ENCODE measurements around the gene ITIH1. TPM values are rescaled to one million over a fixed set of nuclear protein-coding genes. Genes with fewer than 3 reads are reported as not detected.

ITIH1 gene
- total RNA-seq, 1 donor from 2014 or later: 0.80 TPM

GRCh38 chr3:52779011-52779836, 1.8 kb downstream of the ITIH1 start:
- ATAC-seq (ENCODE audit: low read depth) (peak; percentile 91), DNase-seq (peak; percentile 59)
- H3K27ac Mint-ChIP-seq: peak overlapping the region; percentile 95
- ChIA-PET POLR2A (interaction anchor here (1.1 to 2.3 kb wide), 2 partner anchors 9 to 47 kb away, joined by 3 to 44 read pairs; partner anchors contain the start of gene NEK4), CTCF (interaction anchor here (0.6 kb wide), 1 partner anchor 344 kb away, joined by 3 read pairs; no protein-coding TSS in a partner anchor)
- no peaks in the 10 kb centered on the region for H3K9me3 Mint-ChIP-seq
- no peak for TF ChIP-seq CTCF (IDR thresholded peaks at IDR 0.05)
- H3K4me3 Mint-ChIP-seq: peak overlapping the region; percentile 36
- H3K36me3 Mint-ChIP-seq (ENCODE audit: low read depth): no peaks in the 10 kb centered on the region
- intact Hi-C loops (cut with micrococcal nuclease): loop anchor here (1.0 to 10.0 kb wide), 3 partner anchors 8 to 268 kb away; partner anchors contain the start of genes NT5DC2, SFMBT1 and UQCC5
- no peaks in the 10 kb centered on the region for H3K27me3 Mint-ChIP-seq
- H3K4me1 Mint-ChIP-seq: peaks cover 14% of the 10 kb centered on the region

GRCh38 chr3:52779837-52780585, 2.6 kb downstream of the ITIH1 start:
- H3K4me3 Mint-ChIP-seq: no peak overlapping the region
- ATAC-seq (ENCODE audit: low read depth): no peak
- TF ChIP-seq CTCF (IDR thresholded peaks at IDR 0.05): no peak
- H3K4me1 Mint-ChIP-seq: peaks cover 14% of the 10 kb centered on the region
- H3K27ac Mint-ChIP-seq: peak overlapping the region; percentile 95
- no peaks in the 10 kb centered on the region for H3K36me3 Mint-ChIP-seq (ENCODE audit: low read depth)
- intact Hi-C loops (cut with micrococcal nuclease): loop anchor here (1.0 to 10.0 kb wide), 3 partner anchors 9 to 267 kb away; partner anchors contain the start of genes NT5DC2, SFMBT1 and UQCC5
- POLR2A ChIA-PET: interaction anchor here (1.1 to 2.3 kb wide), 2 partner anchors 10 to 46 kb away, joined by 3 to 44 read pairs; partner anchors contain the start of gene NEK4
- CTCF ChIA-PET: no interaction called here
- DNase-seq: no peak
- H3K9me3 Mint-ChIP-seq: no peaks in the 10 kb centered on the region
- no peaks in the 10 kb centered on the region for H3K27me3 Mint-ChIP-seq

GRCh38 chr3:52781741-52782140, 4.3 kb downstream of the ITIH1 start:
- no peaks in the 10 kb centered on the region for H3K9me3 Mint-ChIP-seq
- CTCF ChIA-PET: no interaction called here
- DNase-seq: peak; percentile 7
- no peaks in the 10 kb centered on the region for H3K36me3 Mint-ChIP-seq (ENCODE audit: low read depth)
- peaks cover 14% of the 10 kb centered on the region for H3K4me1 Mint-ChIP-seq
- no peak for ATAC-seq (ENCODE audit: low read depth)
- H3K27ac Mint-ChIP-seq: no peak overlapping the region
- POLR2A ChIA-PET: interaction anchor here (1.1 kb wide), 1 partner anchor 116 kb away, joined by 3 read pairs; the partner anchor contains the start of gene STIMATE
- no peak for TF ChIP-seq CTCF (IDR thresholded peaks at IDR 0.05)
- intact Hi-C loops (cut with micrococcal nuclease): no loop called here
- no peaks in the 10 kb centered on the region for H3K27me3 Mint-ChIP-seq
- H3K4me3 Mint-ChIP-seq: no peak overlapping the region

- H3K27me3 Mint-ChIP-seq: no peaks in the 10 kb centered on the region
- ChIA-PET CTCF (no interaction called here), POLR2A (interaction anchor here (1.1 kb wide), 1 partner anchor 115 kb away, joined by 3 read pairs; the partner anchor contains the start of gene STIMATE)
- no peak for TF ChIP-seq CTCF (IDR thresholded peaks at IDR 0.05)
- H3K4me3 Mint-ChIP-seq: no peak overlapping the region
- no peak overlapping the region for H3K27ac Mint-ChIP-seq
- DNase-seq: no peak
- intact Hi-C loops (cut with micrococcal nuclease): no loop called here
- no peak for ATAC-seq (ENCODE audit: low read depth)
- H3K36me3 Mint-ChIP-seq (ENCODE audit: low read depth): no peaks in the 10 kb centered on the region
- H3K9me3 Mint-ChIP-seq: no peaks in the 10 kb centered on the region
- peaks cover 14% of the 10 kb centered on the region for H3K4me1 Mint-ChIP-seq
These were observed 5.2 kb downstream of the ITIH1 start for GRCh38 chr3:52782412-52783210.

Data from activated B cell treated with CpG ODN at 0.5 μM for 24 hours (primary cell).